Uterus (tissue), 4 donors: ENCODE data around the gene PER2. TPM values are rescaled to one million over a fixed set of nuclear protein-coding genes. Genes with fewer than 3 reads are reported as not detected.

ENCODE experiments used
- DNase-seq, 2 donors: peaks; one replicate each; pipeline ENCODE4 v3.0.0-alpha.2; 2019 to 2020
- H3K27ac ChIP-seq, 2 donors: fragments of 200-600 bp; sonication (generic); 1 replicate in 1 of 2; 2 replicates in 1 of 2; pipeline ENCODE4 v1.5.1; 2016 to 2018
- H3K27me3 ChIP-seq, 2 donors: fragments of 200-600 bp; sonication (generic); one replicate each; pipeline ENCODE4 v1.5.1; 2018 to 2019; ENCODE audit warnings: control low read depth in 1 of 2
- H3K36me3 ChIP-seq, 2 donors: fragments of 200-600 bp; sonication (generic); one replicate each; pipeline ENCODE4 v1.5.1; 2019; ENCODE audit warnings: control low read depth in 1 of 2
- H3K4me1 ChIP-seq, 2 donors: fragments of 200-600 bp; sonication (generic); one replicate each; pipeline ENCODE4 v1.5.1; 2018 to 2019; ENCODE audit warnings: control low read depth in 1 of 2
- H3K4me3 ChIP-seq, 2 donors: fragments of 200-600 bp; sonication (generic); 1 replicate in 1 of 2; 2 replicates in 1 of 2; pipeline ENCODE4 v1.5.1; 2018 to 2019; ENCODE audit warnings: mild to moderate bottlenecking in 1 of 2
- H3K9me3 ChIP-seq, 2 donors: fragments of 200-600 bp; sonication (generic); one replicate each; pipeline ENCODE4 v1.5.1; 2019; ENCODE audit warnings: control low read depth in 1 of 2
- CTCF ChIP-seq, 4 experiments: fragments of 200-600 bp in 2 of 4; fragments of 450-650 bp in 2 of 4; sonication (generic) in 2 of 4; IDR thresholded peaks; one replicate each; pipeline ENCODE4 v1.5.1; 2016 to 2019; ENCODE audit warnings: antibody characterized with exemption in 4 of 4, mild to moderate bottlenecking in 2 of 4, moderate library complexity in 1 of 4
- POLR2A ChIP-seq, 2 donors: fragments of 450-650 bp; IDR thresholded peaks; one replicate each; pipeline ENCODE4 v1.6.1; 2016; ENCODE audit warnings: antibody characterized with exemption in 2 of 2, mild to moderate bottlenecking in 1 of 2, moderate library complexity in 1 of 2
- intact Hi-C: fragments of 100-400 bp; cut with DNase I; formaldehyde crosslinking; loops from one replicate; pipeline ENCODE4 v1.15.1; 2023; ENCODE audit warnings: low total_unique reads
- total RNA-seq, 4 donors: library from RNA; depleted of rRNA in 3 of 4; stranded (reverse); fragments of >200 nt in 3 of 4; gene quantifications; one replicate each; pipeline versions ENCODE4 v1.1.0 to v1.2.4, GENCODE V29; 2014 to 2023
- donor health status: DM: yes; HTN: yes; CAD: no.

PER2 gene
- total RNA-seq, 4 donors from 2014 or later, result 2.9 to 40.9 (median 19.9) TPM

DNA sequence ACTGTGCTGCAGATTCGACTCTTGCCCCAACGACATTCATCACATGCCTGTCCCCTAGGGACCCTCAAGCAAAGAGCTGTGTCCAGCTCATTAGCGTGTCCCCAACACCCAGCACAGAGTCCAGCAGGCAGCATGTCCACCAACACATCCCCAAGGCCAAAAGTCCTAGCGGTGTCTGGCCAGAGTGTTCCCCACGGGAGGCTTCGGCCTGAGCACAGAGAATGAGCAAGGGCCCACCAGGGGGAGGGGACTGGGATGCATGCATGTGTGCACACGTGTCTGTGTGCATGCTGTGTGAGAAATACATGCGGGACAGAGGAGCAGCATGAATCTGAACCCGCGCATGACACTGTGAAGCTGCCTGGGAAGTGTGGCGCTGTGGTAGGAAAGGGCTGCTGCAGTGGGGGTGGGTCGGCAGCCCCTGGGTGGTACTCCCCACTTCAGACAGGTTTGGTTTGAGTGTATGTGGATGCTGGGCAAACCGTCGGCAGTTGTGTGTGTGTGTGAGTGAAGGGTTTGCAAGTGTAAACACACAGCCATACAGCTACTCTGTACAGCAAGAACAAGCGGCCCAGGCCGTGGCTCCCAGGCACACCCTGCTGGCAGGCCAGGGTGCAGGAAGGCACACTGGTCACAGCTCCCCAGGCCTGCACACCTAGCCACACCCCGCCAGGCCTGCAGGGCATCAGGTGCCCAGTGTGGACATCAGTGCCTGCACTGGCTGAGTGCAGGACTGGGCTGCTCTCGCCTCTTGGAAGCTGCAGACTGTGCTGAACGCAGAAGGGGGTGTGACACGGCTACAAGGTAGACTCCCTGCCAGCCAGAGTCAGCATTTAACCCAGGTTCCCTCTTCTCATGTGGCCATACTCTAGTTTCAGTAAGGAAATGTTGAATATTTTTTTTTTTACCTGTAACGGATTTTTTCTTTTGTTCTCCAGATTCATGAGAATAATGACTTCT is 29.1 kb downstream of the PER2 start:
- TF ChIP-seq CTCF (IDR thresholded peaks at IDR 0.05), result no peak
- no peak for TF ChIP-seq POLR2A (IDR thresholded peaks at IDR 0.05)
- H3K4me1 ChIP-seq, result no peaks in the 10 kb centered on the region
- no peaks in the 10 kb centered on the region for H3K36me3 ChIP-seq
- intact Hi-C loops, result loop anchor here (10.0 kb wide), 1 partner anchor 55 kb away; the partner anchor contains the start of gene ILKAP
- no peaks in the 10 kb centered on the region for H3K27me3 ChIP-seq
- H3K4me3 ChIP-seq, result no peak overlapping the region
- no peaks in the 10 kb centered on the region for H3K9me3 ChIP-seq
- DNase-seq, result no peak
- no peak overlapping the region for H3K27ac ChIP-seq

GRCh38 chr2:238257786-238258700 is 30.4 kb downstream of the PER2 start:
- Histone ChIP-seq H3K27ac (no peak overlapping the region), H3K4me1 (no peaks in the 10 kb centered on the region), H3K4me3 (no peak overlapping the region), H3K36me3 (no peaks in the 10 kb centered on the region), H3K27me3 (no peaks in the 10 kb centered on the region), H3K9me3 (no peaks in the 10 kb centered on the region)
- DNase-seq, result no peak
- intact Hi-C loops, result no loop called here
- TF ChIP-seq CTCF (IDR thresholded peaks at IDR 0.05), result no peak
- no peak for TF ChIP-seq POLR2A (IDR thresholded peaks at IDR 0.05)

DNA sequence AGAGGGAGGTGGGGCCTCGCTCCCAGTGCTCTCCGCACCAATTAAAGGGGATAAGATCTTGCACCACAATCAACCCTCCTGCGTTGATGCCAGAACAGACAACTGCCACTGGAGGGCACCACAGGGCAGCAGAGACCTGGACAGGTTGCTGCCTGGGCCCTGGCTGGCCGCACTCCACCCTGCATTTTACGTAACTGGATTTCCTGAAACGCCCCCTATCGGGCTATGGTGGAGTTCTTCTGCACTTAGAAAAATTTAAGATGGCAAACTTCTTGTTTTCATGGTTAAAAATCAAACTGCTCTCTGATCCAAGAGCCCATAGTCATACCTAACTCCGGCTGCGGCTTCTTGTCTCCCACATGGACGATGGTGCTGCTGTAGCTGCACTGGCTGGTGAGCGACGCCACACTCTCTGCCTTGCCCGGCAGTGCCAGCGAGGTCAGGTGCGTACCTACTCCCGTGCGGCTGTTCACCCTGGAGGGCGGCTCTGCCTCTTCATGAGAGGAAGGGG is 31.8 kb downstream of the PER2 start:
- H3K27me3 ChIP-seq, result no peaks in the 10 kb centered on the region
- H3K4me1 ChIP-seq, result no peaks in the 10 kb centered on the region
- TF ChIP-seq POLR2A (IDR thresholded peaks at IDR 0.05), result no peak
- TF ChIP-seq CTCF (IDR thresholded peaks at IDR 0.05), result peak; percentile 30 to 41 (median 36)
- no peaks in the 10 kb centered on the region for H3K36me3 ChIP-seq
- intact Hi-C loops, result no loop called here
- DNase-seq, result peak in 1 of 2 donors; percentile 54
- no peaks in the 10 kb centered on the region for H3K9me3 ChIP-seq
- no peak overlapping the region for H3K27ac ChIP-seq
- no peak overlapping the region for H3K4me3 ChIP-seq

GRCh38 chr2:238256111-238256510 is 32.3 kb downstream of the PER2 start:
- DNase-seq, result no peak
- intact Hi-C loops, result no loop called here
- Histone ChIP-seq H3K36me3 (no peaks in the 10 kb centered on the region), H3K4me3 (no peak overlapping the region), H3K27me3 (no peaks in the 10 kb centered on the region), H3K4me1 (no peaks in the 10 kb centered on the region), H3K9me3 (no peaks in the 10 kb centered on the region), H3K27ac (no peak overlapping the region)
- TF ChIP-seq CTCF (IDR thresholded peaks at IDR 0.05), result no peak
- TF ChIP-seq POLR2A (IDR thresholded peaks at IDR 0.05), result no peak
